K562 treated with DMSO at 1 percent for 24 hours (cell line): ENCODE data around the gene STAG2. TPM values are rescaled to one million over a fixed set of nuclear protein-coding genes. Genes with fewer than 3 reads are reported as not detected.

Experiments used
- total RNA-seq: library from RNA; unstranded; fragments of 300-600 nt; gene quantifications from 2 replicates; pipeline ENCODE4 v1.2.3, GENCODE V29; 2022; ENCODE audit warnings: low read depth; ENCODE audit not compliant: insufficient read depth

STAG2 gene
- 36.5 and 43.0 TPM in 2 replicates for total RNA-seq

GRCh38 chrX:123961268-123962005, at the start of gene STAG2:
Gene STAG2, plus strand, starts transcription at chrX:123961706. Its CDS starts 60,922 bp downstream, at chrX:124022628.

Other genes with a start within 250 kb of the STAG2 start
- 36.9 and 40.2 TPM in 2 replicates for gene THOC2, start 228.7 kb upstream of the STAG2 start, total RNA-seq
- gene XIAP, start 101.7 kb upstream of the STAG2 start, total RNA-seq, result 13.8 and 17.6 TPM in 2 replicates